HG03565 (cell line): ENCODE data around the gene NDUFS8.

ENCODE experiments used
- ATAC-seq: cut with Tn5 transposase; IDR thresholded peaks from one replicate; pipeline ENCODE4 v1.9.1; 2021; ENCODE audit warnings: mild to moderate bottlenecking, moderate library complexity; ENCODE audit not compliant: unreplicated experiment

The NDUFS8 gene

DNA sequence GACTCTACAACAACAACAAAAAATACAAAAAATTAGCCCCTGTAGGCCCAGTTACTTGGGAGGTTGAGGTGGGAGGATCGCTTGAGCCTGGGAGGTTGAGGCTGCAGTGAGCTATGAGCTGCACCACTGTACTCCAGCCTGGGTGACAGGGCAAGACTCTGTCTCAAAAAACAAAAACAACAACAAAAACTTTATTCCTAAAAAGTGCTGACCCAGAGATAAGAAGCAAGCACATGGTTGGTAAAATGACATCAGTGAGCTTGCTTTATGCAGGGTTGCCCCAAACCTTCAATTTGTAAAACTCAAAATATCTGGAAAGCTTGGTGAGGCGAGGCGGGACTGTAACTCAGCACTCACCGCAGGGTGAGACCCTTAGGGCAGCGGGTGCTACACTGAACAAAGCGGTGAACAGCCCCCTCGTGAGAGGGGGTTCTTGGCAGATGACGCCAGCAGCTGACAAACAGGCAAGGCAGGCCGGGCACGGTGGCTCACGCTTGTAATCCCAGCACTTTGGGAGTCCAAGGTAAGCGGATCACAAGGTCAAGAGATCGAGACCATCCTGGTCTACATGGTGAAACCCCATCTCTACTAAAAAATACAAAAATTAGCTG is 4.9 kb downstream of the NDUFS8 start:
- ATAC-seq: no peak

DNA sequence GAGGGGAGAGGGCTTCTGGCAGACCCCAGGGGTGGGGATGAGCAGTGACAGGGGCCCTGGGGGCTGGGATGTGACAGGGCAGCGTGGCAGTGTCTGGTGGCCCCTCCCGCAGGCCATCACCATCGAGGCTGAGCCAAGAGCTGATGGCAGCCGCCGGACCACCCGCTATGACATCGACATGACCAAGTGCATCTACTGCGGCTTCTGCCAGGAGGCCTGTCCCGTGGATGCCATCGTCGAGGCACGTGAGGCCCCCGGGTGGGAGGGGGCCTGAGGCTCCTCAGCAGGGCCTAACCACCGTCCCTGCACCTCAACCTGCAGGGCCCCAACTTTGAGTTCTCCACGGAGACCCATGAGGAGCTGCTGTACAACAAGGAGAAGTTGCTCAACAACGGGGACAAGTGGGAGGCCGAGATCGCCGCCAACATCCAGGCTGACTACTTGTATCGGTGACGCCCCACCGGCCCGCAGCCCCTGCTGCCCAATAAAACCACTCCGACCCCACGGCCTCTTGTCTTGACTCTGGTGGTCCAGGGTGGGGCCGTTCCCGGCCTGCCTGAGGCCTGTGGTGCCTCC is 5.7 kb downstream of the NDUFS8 start:
- ATAC-seq: no peak

- no peak for ATAC-seq
Observed at GRCh38 chr11:68036717-68037239, 6.3 kb downstream of the NDUFS8 start.

- ATAC-seq: no peak
Observed at GRCh38 chr11:68037411-68038225, 7.1 kb downstream of the NDUFS8 start.

GRCh38 chr11:68038226-68038717 is 7.8 kb downstream of the NDUFS8 start:
- no peak for ATAC-seq

- no peak for ATAC-seq
Observed at GRCh38 chr11:68038718-68039525, 8.4 kb downstream of the NDUFS8 start, which contains the start of gene TCIRG1. Gene TCIRG1 (plus strand): TSS chr11:68039025. CDS start chr11:68041272, 2,247 bp downstream.

GRCh38 chr11:68039526-68040086 is 9.1 kb downstream of the NDUFS8 start:
- no peak for ATAC-seq

DNA sequence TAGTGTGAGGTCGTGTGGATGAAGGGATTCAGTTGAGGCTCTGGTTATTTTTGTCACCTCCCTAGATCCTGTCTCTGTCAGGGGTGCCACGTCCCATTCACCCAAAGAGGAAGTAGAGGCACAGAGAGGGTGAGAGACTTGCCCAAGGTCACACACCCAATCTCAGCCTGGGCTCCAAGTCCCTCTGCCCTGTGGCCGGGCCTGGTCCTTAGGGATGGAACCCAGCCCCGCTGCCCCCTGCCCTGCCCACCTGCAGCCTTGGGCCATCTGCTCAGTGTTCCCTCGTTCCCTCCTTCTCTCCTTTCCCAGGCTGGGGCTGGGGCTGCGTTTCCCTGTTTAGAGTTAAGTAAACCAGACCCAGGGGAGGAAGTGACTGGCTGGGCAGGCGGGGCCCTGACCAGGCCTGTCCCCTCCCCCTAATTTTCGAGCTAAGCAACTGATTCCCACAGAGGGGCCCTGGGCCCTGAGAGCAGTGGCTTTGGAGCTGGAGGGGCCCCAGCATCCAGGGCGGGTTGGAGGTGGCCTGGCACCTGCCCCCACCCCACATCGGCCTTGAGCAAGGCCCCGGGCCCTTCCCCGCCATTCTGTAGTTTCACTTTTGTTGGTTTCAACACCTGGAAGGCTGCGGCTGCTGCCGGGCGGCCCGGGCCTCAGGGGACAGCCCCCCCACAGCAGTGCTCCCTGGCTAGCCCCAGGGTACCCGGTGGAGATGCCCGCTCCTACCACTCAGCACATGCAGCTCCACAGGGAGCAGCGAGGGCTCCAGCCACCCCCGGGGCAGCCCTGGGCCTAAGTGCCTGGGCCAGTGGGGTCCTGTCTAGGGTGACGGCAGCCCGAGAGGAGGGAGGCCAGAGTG is 9.8 kb downstream of the NDUFS8 start:
- no peak for ATAC-seq

- no peak for ATAC-seq
Observed at GRCh38 chr11:68040957-68041591, 10.6 kb downstream of the NDUFS8 start.

- no peak for ATAC-seq
Observed at GRCh38 chr11:68041617-68042218, 11.2 kb downstream of the NDUFS8 start.

DNA sequence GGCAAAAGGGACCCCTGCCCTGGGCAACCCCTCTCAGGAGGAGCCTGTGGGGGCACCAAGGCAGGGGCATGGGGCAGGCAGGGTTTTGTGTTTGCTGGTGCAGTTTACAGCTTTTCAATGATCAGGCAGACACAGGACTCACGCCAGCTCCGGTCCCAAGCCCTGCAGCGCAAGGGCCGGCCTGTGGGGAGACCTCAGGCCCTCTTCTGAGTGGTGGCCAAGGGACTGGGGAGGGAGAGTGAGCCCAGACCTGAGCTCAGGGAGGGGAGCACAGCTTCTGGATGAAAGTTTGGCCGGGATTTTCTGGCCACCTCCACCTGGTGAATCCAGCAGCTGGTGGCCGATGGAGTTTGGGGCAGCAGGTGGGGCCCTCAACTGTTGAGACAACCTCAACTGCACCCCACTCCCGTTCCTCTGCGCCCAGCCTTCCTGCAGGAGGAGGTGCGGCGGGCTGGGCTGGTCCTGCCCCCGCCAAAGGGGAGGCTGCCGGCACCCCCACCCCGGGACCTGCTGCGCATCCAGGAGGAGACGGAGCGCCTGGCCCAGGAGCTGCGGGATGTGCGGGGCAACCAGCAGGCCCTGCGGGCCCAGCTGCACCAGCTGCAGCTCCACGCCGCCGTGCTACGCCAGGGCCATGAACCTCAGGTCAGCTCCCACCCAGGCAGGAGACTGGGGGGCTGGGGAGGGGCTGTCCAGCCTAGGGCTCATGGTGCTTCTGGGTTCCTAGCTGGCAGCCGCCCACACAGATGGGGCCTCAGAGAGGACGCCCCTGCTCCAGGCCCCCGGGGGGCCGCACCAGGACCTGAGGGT is 11.9 kb downstream of the NDUFS8 start:
- no peak for ATAC-seq

DNA sequence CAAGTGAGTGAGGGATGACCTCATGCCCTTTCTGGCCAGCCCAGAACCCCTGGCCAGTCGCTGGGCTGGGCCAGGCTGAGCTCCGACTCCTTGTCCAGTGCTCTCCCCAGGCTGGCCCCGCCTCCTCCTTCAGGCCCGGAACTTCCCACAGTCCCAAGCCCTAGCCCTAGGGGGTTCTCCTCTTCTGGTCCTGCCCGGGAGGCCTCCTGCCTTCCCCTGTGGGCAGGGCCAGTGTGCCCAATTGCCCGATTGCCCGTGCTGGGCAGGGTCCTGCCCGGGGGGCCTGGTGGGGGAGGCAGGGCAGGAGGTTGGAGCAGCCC is 12.5 kb downstream of the NDUFS8 start:
- no peak for ATAC-seq

- ATAC-seq: no peak
Observed at GRCh38 chr11:68043349-68044144, 13.1 kb downstream of the NDUFS8 start.

DNA sequence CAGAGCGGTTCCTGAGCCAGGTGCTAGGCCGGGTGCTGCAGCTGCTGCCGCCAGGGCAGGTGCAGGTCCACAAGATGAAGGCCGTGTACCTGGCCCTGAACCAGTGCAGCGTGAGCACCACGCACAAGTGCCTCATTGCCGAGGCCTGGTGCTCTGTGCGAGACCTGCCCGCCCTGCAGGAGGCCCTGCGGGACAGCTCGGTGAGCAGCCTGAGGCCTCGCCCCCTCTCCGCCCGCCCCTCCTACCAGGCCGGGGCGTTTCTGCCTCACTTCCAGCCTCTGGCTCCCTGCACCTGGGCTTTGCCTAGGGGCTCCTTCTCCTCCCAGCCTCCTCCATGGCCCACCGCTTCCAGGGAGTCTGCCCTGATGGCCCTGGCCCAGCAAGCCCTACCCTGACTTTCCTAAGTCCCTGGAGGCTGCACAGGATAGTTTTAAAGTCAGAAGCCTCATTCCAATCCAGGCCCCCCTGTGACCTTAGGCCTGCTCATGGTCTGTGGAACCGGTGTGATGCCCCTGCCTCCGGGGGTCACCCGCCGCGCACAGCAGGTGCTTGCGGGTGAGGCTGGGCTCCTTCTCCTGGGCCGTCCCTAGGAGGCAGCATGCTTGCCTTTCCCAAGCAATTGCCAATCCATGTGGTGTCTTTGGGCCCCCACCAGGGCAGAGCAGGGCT is 13.8 kb downstream of the NDUFS8 start:
- no peak for ATAC-seq

DNA sequence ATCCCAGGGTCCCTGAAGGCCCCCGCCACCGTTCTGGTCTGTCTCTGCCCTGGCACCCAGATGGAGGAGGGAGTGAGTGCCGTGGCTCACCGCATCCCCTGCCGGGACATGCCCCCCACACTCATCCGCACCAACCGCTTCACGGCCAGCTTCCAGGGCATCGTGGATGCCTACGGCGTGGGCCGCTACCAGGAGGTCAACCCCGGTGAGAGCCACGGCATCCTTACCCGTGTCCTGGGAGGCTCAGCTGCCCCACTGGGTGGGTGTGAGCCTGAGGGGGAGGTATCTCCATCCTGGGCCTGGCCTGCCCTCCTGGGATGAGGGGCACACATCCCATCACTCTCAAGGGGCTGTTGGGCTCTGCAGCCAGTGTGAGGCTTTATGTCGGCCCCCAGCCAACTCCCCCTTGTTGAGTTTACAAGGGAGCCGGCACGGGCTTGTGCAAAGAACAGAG is 14.4 kb downstream of the NDUFS8 start:
- ATAC-seq: no peak

DNA sequence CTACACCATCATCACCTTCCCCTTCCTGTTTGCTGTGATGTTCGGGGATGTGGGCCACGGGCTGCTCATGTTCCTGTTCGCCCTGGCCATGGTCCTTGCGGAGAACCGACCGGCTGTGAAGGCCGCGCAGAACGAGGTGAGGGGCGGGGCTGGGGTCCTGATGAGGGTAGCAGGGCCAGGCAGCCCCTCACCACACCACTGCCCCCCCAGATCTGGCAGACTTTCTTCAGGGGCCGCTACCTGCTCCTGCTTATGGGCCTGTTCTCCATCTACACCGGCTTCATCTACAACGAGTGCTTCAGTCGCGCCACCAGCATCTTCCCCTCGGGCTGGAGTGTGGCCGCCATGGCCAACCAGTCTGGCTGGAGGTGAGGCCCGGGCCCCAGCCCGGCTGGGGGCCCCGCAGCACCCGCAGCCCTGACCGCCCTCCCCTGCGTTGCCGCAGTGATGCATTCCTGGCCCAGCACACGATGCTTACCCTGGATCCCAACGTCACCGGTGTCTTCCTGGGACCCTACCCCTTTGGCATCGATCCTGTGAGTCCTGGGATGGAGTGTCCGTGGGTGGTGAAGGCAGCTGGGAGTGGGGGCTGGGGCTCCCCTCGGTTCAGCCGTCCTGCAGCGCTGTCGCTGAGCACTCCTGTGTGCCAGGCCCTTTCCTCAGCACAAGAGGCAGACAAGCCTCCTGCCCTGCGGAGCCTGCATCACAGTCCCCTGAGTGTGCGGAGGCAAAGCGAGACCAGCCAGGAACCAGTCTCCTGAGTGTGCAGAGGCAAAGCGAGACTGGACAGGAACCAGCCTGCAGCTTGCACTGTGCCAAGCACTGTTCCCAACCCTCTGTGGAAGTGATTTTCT is 17.2 kb downstream of the NDUFS8 start:
- ATAC-seq: no peak
